Natural killer cell (primary cell): ENCODE measurements around the gene CCDC33. TPM values are rescaled to one million over a fixed set of nuclear protein-coding genes. Genes with fewer than 3 reads are reported as not detected.

Experiments
- ATAC-seq, 3 donors: fragments of 150-1000 bp in 2 of 3; fragments of 200-7000 bp in 1 of 3; cut with Tn5 transposase; 1 replicate in 1 of 3; 2 replicates in 2 of 3; pipeline ENCODE4 v1.10.0; 2021; ENCODE audit warnings: mild to moderate bottlenecking in 2 of 3, moderate library complexity in 2 of 3
- DNase-seq, 2 donors: peaks; one replicate each; pipeline versions ENCODE4 v3.0.0 to v3.0.0-alpha.2; 2013 to 2021; ENCODE audit warnings: mixed read lengths in 1 of 2
- H3K27ac ChIP-seq: one replicate; pipeline ENCODE4 v1.5.1; 2013; ENCODE audit warnings: mild to moderate bottlenecking, low read length
- H3K27me3 ChIP-seq: one replicate; pipeline ENCODE4 v1.6.1; 2013; ENCODE audit warnings: low read length; ENCODE audit not compliant: control insufficient read depth, insufficient read depth
- H3K36me3 ChIP-seq: one replicate; pipeline ENCODE4 v1.6.1; 2013; ENCODE audit warnings: low read length; ENCODE audit not compliant: control insufficient read depth, insufficient read depth
- H3K4me1 ChIP-seq: one replicate; pipeline ENCODE4 v1.6.1; 2013; ENCODE audit warnings: low read length; ENCODE audit not compliant: control insufficient read depth, insufficient read depth
- H3K4me3 ChIP-seq: one replicate; pipeline ENCODE4 v1.5.1; 2013; ENCODE audit warnings: low read length
- H3K9me3 ChIP-seq: one replicate; pipeline ENCODE4 v1.6.1; 2013; ENCODE audit warnings: low read length; ENCODE audit not compliant: control insufficient read depth, insufficient read depth
- H3K27ac Mint-ChIP-seq, 2 donors: one replicate each; pipeline ENCODE4 v1.8.0; 2022; ENCODE audit warnings: mild to moderate bottlenecking in 2 of 2, mixed read lengths in 2 of 2, moderate library complexity in 1 of 2
- H3K27me3 Mint-ChIP-seq, 2 donors: one replicate each; pipeline ENCODE4 v1.8.0; 2022; ENCODE audit warnings: low read depth in 2 of 2, mixed read lengths in 2 of 2
- H3K36me3 Mint-ChIP-seq: one replicate; pipeline ENCODE4 v1.8.0; 2022; ENCODE audit warnings: mixed read lengths
- H3K4me1 Mint-ChIP-seq, 2 donors: one replicate each; pipeline ENCODE4 v1.8.0; 2022; ENCODE audit warnings: mixed read lengths in 2 of 2
- H3K4me3 Mint-ChIP-seq: one replicate; pipeline ENCODE4 v1.8.0; 2022; ENCODE audit warnings: mild to moderate bottlenecking, moderate library complexity, mixed read lengths
- H3K9me3 Mint-ChIP-seq, 2 donors: one replicate each; pipeline ENCODE4 v1.8.0; 2022; ENCODE audit warnings: mixed read lengths in 2 of 2
- CTCF ChIP-seq: fragments of 200-600 bp; IDR thresholded peaks from one replicate; pipeline ENCODE4 v1.8.0; 2022; ENCODE audit warnings: antibody characterized with exemption
- WGBS: methylation state at CpG from one replicate; pipeline ENCODE4 v1.1.7; 2013; ENCODE audit warnings: missing lambda C conversion rate; ENCODE audit not compliant: insufficient coverage; 5-methylcytosine and 5-hydroxymethylcytosine counted together
- intact Hi-C: fragments of 100-400 bp; cut with micrococcal nuclease; formaldehyde crosslinking; loops from one replicate; pipeline ENCODE4 v1.14.2; 2022
- total RNA-seq, 4 donors: library from RNA; stranded (reverse); fragments of 120-200 nt in 1 of 4; gene quantifications; one replicate each; pipeline versions ENCODE4 v1.2.3 to v1.2.4, GENCODE V29; 2013 to 2022

Gene CCDC33
- total RNA-seq, 3 donors from 2014 or later (not counting 1 experiment from before 2014, with no cell fraction given) = not detected

GRCh38 chr15:74362482-74362881, 126.4 kb downstream of the CCDC33 start:
- intact Hi-C loops = no loop called here
- Mint-ChIP-seq H3K9me3 (no peaks in the 10 kb centered on the region), H3K27me3 (peaks cover 8 to 11% of the 10 kb centered on the region in 2 donors), H3K27ac (no peak overlapping the region), H3K36me3 (no peaks in the 10 kb centered on the region), H3K4me1 (peaks cover 0 to 5% of the 10 kb centered on the region in 2 donors), H3K4me3 (no peak overlapping the region)
- H3K4me3 ChIP-seq = no peak overlapping the region
- peaks cover 12% of the 10 kb centered on the region for H3K4me1 ChIP-seq
- peaks cover 8% of the 10 kb centered on the region for H3K27me3 ChIP-seq
- no peak for DNase-seq
- no peaks in the 10 kb centered on the region for H3K36me3 ChIP-seq
- H3K27ac ChIP-seq = no peak overlapping the region
- WGBS = 100% methylated on average over 1 of the region's 1 CpG
- ATAC-seq = no peak
- TF ChIP-seq CTCF = no peak
- H3K9me3 ChIP-seq = no peaks in the 10 kb centered on the region

- Mint-ChIP-seq H3K36me3 (no peaks in the 10 kb centered on the region), H3K27ac (no peak overlapping the region), H3K9me3 (no peaks in the 10 kb centered on the region), H3K27me3 (peaks cover 11 to 22% of the 10 kb centered on the region in 2 donors), H3K4me1 (peaks cover 0 to 5% of the 10 kb centered on the region in 2 donors), H3K4me3 (peak overlapping the region; percentile 74)
- 98% methylated on average over 11 of the region's 12 CpGs for WGBS
- TF ChIP-seq CTCF = no peak
- Histone ChIP-seq H3K27ac (no peak overlapping the region), H3K9me3 (no peaks in the 10 kb centered on the region), H3K4me3 (no peak overlapping the region), H3K27me3 (peaks cover 10% of the 10 kb centered on the region), H3K36me3 (no peaks in the 10 kb centered on the region), H3K4me1 (peaks cover 12% of the 10 kb centered on the region)
- ATAC-seq (no peak), DNase-seq (no peak)
- intact Hi-C loops = no loop called here
Observed at GRCh38 chr15:74364936-74365597, 128.9 kb downstream of the CCDC33 start.

GRCh38 chr15:74365598-74366445, 129.7 kb downstream of the CCDC33 start:
- no peak for TF ChIP-seq CTCF
- H3K9me3 Mint-ChIP-seq = no peaks in the 10 kb centered on the region
- no peaks in the 10 kb centered on the region for H3K36me3 ChIP-seq
- peak overlapping the region; percentile 74 for H3K4me3 Mint-ChIP-seq
- peaks cover 10% of the 10 kb centered on the region for H3K27me3 ChIP-seq
- H3K9me3 ChIP-seq = no peaks in the 10 kb centered on the region
- intact Hi-C loops = no loop called here
- WGBS = 7% methylated on average over 72 of the region's 75 CpGs
- peaks cover 11 to 29% of the 10 kb centered on the region in 2 donors for H3K27me3 Mint-ChIP-seq
- no peaks in the 10 kb centered on the region for H3K36me3 Mint-ChIP-seq
- peak overlapping the region; percentile 2 for H3K4me3 ChIP-seq
- H3K27ac Mint-ChIP-seq = no peak overlapping the region
- peaks cover 0 to 5% of the 10 kb centered on the region in 2 donors for H3K4me1 Mint-ChIP-seq
- peak; percentile 45 to 71 (median 50) for ATAC-seq
- H3K27ac ChIP-seq = no peak overlapping the region
- H3K4me1 ChIP-seq = peaks cover 12% of the 10 kb centered on the region
- DNase-seq = peak in 1 of 2 donors; percentile 26
